Lower leg skin (tissue), 4 donors: ENCODE data around the gene LGALS9. TPM values are rescaled to one million over a fixed set of nuclear protein-coding genes. Genes with fewer than 3 reads are reported as not detected.

ENCODE experiments used
- DNase-seq, 2 donors: peaks; one replicate each; pipeline ENCODE4 v3.0.0-alpha.2; 2019; ENCODE audit warnings: low spot score in 2 of 2
- H3K4me3 ChIP-seq: fragments of 200-600 bp; sonication (generic); 2 replicates; pipeline ENCODE4 v1.5.1; 2017; ENCODE audit warnings: mild to moderate bottlenecking, low read depth; ENCODE audit not compliant: poor library complexity, severe bottlenecking
- CTCF ChIP-seq, 3 donors: fragments of 450-650 bp; IDR thresholded peaks; one replicate each; pipeline ENCODE4 v1.5.1; 2016; ENCODE audit warnings: antibody characterized with exemption in 3 of 3, mild to moderate bottlenecking in 3 of 3, moderate library complexity in 2 of 3
- POLR2A ChIP-seq, 2 donors: fragments of 450-650 bp; IDR thresholded peaks; one replicate each; pipeline ENCODE4 v1.6.1; 2016 to 2017; ENCODE audit warnings: antibody characterized with exemption in 2 of 2, mild to moderate bottlenecking in 1 of 2, moderate library complexity in 1 of 2
- WGBS, 2 donors: methylation state at CpG; one replicate each; pipeline ENCODE4 v1.1.5; 2018; 5-methylcytosine and 5-hydroxymethylcytosine counted together
- intact Hi-C: fragments of 100-400 bp; cut with DNase I; formaldehyde crosslinking; loops from one replicate; pipeline ENCODE4 v1.15.0; 2023; ENCODE audit warnings: low total_unique reads
- total RNA-seq, 4 donors: library from RNA; depleted of rRNA; stranded (reverse); fragments of >200 nt; gene quantifications; one replicate each; pipeline ENCODE4 v1.1.0, GENCODE V29; 2016

Gene LGALS9
- total RNA-seq, 4 donors from 2014 or later = 3.4 to 15.5 (median 9.5) TPM

- no peak for DNase-seq
- no peak overlapping the region for H3K4me3 ChIP-seq
- WGBS, 2 donors = 87 to 90% methylated on average over 8 of the region's 8 CpGs
- TF ChIP-seq POLR2A (IDR thresholded peaks at IDR 0.05) (no peak), CTCF (IDR thresholded peaks at IDR 0.05) (no peak)
- intact Hi-C loops = loop anchor here (2.0 to 5.0 kb wide), 3 partner anchors 52 to 364 kb away; no protein-coding TSS in a partner anchor
Observed at GRCh38 chr17:27600471-27600870, 30.5 kb upstream of the LGALS9 start.

- TF ChIP-seq CTCF (IDR thresholded peaks at IDR 0.05) = peak in 2 of 3 donors; percentile 3 to 54
- TF ChIP-seq POLR2A (IDR thresholded peaks at IDR 0.05) = no peak
- peak; percentile 85 to 96 for DNase-seq
- intact Hi-C loops = loop anchor here (2.0 to 5.0 kb wide), 3 partner anchors 51 to 365 kb away; no protein-coding TSS in a partner anchor
- no peak overlapping the region for H3K4me3 ChIP-seq
- WGBS, 2 donors = 57 to 60% methylated on average over 11 of the region's 11 CpGs
Observed at GRCh38 chr17:27601069-27601974, 29.7 kb upstream of the LGALS9 start.

GRCh38 chr17:27601975-27602302 is 29.0 kb upstream of the LGALS9 start:
- TF ChIP-seq POLR2A (IDR thresholded peaks at IDR 0.05) = no peak
- no peak for TF ChIP-seq CTCF (IDR thresholded peaks at IDR 0.05)
- DNase-seq = no peak
- intact Hi-C loops = loop anchor here (2.0 to 5.0 kb wide), 3 partner anchors 50 to 365 kb away; no protein-coding TSS in a partner anchor
- WGBS, 2 donors = 81 to 83% methylated on average over 2 of the region's 2 CpGs
- no peak overlapping the region for H3K4me3 ChIP-seq

GRCh38 chr17:27602721-27603420 is 28.1 kb upstream of the LGALS9 start:
- peak; percentile 65 to 94 for DNase-seq
- no peak for TF ChIP-seq POLR2A (IDR thresholded peaks at IDR 0.05)
- peak in 1 of 3 donors; percentile 73 for TF ChIP-seq CTCF (IDR thresholded peaks at IDR 0.05)
- no peak overlapping the region for H3K4me3 ChIP-seq
- intact Hi-C loops = loop anchor here (5.0 kb wide), 2 partner anchors 49 to 251 kb away; no protein-coding TSS in a partner anchor
- 58 to 61% methylated on average over 13 to 14 of the region's 15 CpGs for WGBS, 2 donors

GRCh38 chr17:27603421-27603770 is 27.6 kb upstream of the LGALS9 start:
- no peak overlapping the region for H3K4me3 ChIP-seq
- DNase-seq = no peak
- WGBS, 2 donors = 83 to 100% methylated on average over 2 of the region's 2 CpGs
- intact Hi-C loops = loop anchor here (5.0 kb wide), 2 partner anchors 49 to 251 kb away; no protein-coding TSS in a partner anchor
- TF ChIP-seq POLR2A (IDR thresholded peaks at IDR 0.05) (no peak), CTCF (IDR thresholded peaks at IDR 0.05) (no peak)
